ENCODE data around the gene IPO9. TPM values are rescaled to one million over a fixed set of nuclear protein-coding genes. Genes with fewer than 3 reads are reported as not detected.

IPO9 gene
- total and polyA plus RNA-seq, 2 experiments from 2014 or later, result 47.6 to 87.4 TPM

DNA sequence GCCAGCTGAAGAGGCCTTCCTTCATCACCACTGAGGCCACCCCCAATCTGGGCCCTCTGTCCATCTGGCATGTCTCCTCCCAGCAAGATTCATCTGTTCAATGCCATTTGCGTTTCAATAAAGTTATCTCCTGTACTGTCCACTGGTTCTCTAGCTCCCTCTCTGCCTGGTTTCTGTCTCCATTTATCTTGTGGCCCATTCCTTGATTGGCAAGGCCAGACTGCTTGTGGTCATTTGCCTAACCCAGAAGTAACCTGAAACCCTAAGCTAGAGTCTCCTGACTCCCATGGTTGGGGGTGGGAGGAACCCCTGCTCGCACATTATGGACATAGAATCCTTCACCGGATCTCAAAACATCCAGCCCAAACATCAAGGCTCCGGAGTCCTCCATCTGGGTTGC lies 2.1 kb upstream of the IPO9 start:
- H3K27ac Mint-ChIP-seq, result peak overlapping the region; percentile 7; the same call in 1 of the 2 replicates
- peak overlapping the region; percentile 34; the same call in 1 of the 2 replicates for H3K4me2 ChIP-seq
- H3K9me3 Mint-ChIP-seq, result no peaks in the 10 kb centered on the region; the same call in 2 of the 3 replicates

More for the DNA sequence above, 2.1 kb upstream of the IPO9 start:
- DNase-seq (ENCODE audit: low spot score), result peak; percentile 54
- Mint-ChIP-seq H3K27me3 (ENCODE audit: insufficient read depth, low read depth, poor library complexity) (peaks cover 2% of the 10 kb centered on the region), H3K4me3 (0 out of 3 replicates have a peak overlapping the region, but pooled peaks have one; percentile 13), H3K36me3 (ENCODE audit: low read depth) (peaks cover 6% of the 10 kb centered on the region; the same call in 2 of the 3 replicates), H3K4me1 (peaks cover 39% of the 10 kb centered on the region)
- Histone ChIP-seq H4K20me1 (replicated peaks; ENCODE audit: insufficient read depth) (peaks cover 12% of the 10 kb centered on the region), H3K79me2 (replicated peaks; ENCODE audit: insufficient read depth) (peaks cover 31% of the 10 kb centered on the region), H3K4me3 (no peak overlapping the region), H3K9me2 (ENCODE audit: insufficient read depth) (0 out of 2 replicates have a peak, but pooled peaks cover 3% of the 10 kb centered on the region), H3K4me1 (ENCODE audit: insufficient read depth) (peaks cover 26% of the 10 kb centered on the region), H2AFZ (no peak overlapping the region), H3F3A (replicated peaks; ENCODE audit: low read depth) (peaks cover 5% of the 10 kb centered on the region; the same call in 1 of the 2 replicates), H3K36me3 (ENCODE audit: insufficient read depth) (no peaks in the 10 kb centered on the region), H3K27me3 (ENCODE audit: insufficient read depth) (no peaks in the 10 kb centered on the region), H3K27ac (ENCODE audit: low read depth) (peak overlapping the region; percentile 42; the same call in 1 of the 2 replicates)
- TF ChIP-seq, protein P1, sequence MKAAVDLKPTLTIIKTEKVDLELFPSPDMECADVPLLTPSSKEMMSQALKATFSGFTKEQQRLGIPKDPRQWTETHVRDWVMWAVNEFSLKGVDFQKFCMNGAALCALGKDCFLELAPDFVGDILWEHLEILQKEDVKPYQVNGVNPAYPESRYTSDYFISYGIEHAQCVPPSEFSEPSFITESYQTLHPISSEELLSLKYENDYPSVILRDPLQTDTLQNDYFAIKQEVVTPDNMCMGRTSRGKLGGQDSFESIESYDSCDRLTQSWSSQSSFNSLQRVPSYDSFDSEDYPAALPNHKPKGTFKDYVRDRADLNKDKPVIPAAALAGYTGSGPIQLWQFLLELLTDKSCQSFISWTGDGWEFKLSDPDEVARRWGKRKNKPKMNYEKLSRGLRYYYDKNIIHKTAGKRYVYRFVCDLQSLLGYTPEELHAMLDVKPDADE (IDR thresholded peaks at IDR 0.05), result no peak
- TF ChIP-seq EZH2phosphoT487 (IDR thresholded peaks at IDR 0.05; ENCODE audit: unreplicated experiment) (no peak), CREB1 (CRISPR knock-in tag; IDR thresholded peaks at IDR 0.05; ENCODE audit: low read depth) (no peak), NANOG (IDR thresholded peaks at IDR 0.05; ENCODE audit: borderline replicate concordance) (no peak), STAT1 (IDR thresholded peaks at IDR 0.05; ENCODE audit: unreplicated experiment) (no peak), JUNB (IDR thresholded peaks at IDR 0.05; ENCODE audit: unreplicated experiment) (no peak), ZNF114 (CRISPR knock-in tag; IDR thresholded peaks at IDR 0.05) (no peak), ZNF331 (CRISPR knock-in tag; IDR thresholded peaks at IDR 0.05; ENCODE audit: low read depth) (no peak), POLR2AphosphoS5 (IDR thresholded peaks at IDR 0.05; ENCODE audit: low read depth) (no peak), EZH2 (IDR thresholded peaks at IDR 0.05; ENCODE audit: low read depth, unreplicated experiment) (no peak)
- TF ChIP-seq, protein P2, sequence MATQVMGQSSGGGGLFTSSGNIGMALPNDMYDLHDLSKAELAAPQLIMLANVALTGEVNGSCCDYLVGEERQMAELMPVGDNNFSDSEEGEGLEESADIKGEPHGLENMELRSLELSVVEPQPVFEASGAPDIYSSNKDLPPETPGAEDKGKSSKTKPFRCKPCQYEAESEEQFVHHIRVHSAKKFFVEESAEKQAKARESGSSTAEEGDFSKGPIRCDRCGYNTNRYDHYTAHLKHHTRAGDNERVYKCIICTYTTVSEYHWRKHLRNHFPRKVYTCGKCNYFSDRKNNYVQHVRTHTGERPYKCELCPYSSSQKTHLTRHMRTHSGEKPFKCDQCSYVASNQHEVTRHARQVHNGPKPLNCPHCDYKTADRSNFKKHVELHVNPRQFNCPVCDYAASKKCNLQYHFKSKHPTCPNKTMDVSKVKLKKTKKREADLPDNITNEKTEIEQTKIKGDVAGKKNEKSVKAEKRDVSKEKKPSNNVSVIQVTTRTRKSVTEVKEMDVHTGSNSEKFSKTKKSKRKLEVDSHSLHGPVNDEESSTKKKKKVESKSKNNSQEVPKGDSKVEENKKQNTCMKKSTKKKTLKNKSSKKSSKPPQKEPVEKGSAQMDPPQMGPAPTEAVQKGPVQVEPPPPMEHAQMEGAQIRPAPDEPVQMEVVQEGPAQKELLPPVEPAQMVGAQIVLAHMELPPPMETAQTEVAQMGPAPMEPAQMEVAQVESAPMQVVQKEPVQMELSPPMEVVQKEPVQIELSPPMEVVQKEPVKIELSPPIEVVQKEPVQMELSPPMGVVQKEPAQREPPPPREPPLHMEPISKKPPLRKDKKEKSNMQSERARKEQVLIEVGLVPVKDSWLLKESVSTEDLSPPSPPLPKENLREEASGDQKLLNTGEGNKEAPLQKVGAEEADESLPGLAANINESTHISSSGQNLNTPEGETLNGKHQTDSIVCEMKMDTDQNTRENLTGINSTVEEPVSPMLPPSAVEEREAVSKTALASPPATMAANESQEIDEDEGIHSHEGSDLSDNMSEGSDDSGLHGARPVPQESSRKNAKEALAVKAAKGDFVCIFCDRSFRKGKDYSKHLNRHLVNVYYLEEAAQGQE (IDR thresholded peaks at IDR 0.05; ENCODE audit: unreplicated experiment), result no peak
- TF ChIP-seq, protein P3, sequence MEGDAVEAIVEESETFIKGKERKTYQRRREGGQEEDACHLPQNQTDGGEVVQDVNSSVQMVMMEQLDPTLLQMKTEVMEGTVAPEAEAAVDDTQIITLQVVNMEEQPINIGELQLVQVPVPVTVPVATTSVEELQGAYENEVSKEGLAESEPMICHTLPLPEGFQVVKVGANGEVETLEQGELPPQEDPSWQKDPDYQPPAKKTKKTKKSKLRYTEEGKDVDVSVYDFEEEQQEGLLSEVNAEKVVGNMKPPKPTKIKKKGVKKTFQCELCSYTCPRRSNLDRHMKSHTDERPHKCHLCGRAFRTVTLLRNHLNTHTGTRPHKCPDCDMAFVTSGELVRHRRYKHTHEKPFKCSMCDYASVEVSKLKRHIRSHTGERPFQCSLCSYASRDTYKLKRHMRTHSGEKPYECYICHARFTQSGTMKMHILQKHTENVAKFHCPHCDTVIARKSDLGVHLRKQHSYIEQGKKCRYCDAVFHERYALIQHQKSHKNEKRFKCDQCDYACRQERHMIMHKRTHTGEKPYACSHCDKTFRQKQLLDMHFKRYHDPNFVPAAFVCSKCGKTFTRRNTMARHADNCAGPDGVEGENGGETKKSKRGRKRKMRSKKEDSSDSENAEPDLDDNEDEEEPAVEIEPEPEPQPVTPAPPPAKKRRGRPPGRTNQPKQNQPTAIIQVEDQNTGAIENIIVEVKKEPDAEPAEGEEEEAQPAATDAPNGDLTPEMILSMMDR (conservative IDR thresholded peaks at IDR 0.05; ENCODE audit: low read depth in 2 of 2), result no peak
- TF ChIP-seq, protein P4, sequence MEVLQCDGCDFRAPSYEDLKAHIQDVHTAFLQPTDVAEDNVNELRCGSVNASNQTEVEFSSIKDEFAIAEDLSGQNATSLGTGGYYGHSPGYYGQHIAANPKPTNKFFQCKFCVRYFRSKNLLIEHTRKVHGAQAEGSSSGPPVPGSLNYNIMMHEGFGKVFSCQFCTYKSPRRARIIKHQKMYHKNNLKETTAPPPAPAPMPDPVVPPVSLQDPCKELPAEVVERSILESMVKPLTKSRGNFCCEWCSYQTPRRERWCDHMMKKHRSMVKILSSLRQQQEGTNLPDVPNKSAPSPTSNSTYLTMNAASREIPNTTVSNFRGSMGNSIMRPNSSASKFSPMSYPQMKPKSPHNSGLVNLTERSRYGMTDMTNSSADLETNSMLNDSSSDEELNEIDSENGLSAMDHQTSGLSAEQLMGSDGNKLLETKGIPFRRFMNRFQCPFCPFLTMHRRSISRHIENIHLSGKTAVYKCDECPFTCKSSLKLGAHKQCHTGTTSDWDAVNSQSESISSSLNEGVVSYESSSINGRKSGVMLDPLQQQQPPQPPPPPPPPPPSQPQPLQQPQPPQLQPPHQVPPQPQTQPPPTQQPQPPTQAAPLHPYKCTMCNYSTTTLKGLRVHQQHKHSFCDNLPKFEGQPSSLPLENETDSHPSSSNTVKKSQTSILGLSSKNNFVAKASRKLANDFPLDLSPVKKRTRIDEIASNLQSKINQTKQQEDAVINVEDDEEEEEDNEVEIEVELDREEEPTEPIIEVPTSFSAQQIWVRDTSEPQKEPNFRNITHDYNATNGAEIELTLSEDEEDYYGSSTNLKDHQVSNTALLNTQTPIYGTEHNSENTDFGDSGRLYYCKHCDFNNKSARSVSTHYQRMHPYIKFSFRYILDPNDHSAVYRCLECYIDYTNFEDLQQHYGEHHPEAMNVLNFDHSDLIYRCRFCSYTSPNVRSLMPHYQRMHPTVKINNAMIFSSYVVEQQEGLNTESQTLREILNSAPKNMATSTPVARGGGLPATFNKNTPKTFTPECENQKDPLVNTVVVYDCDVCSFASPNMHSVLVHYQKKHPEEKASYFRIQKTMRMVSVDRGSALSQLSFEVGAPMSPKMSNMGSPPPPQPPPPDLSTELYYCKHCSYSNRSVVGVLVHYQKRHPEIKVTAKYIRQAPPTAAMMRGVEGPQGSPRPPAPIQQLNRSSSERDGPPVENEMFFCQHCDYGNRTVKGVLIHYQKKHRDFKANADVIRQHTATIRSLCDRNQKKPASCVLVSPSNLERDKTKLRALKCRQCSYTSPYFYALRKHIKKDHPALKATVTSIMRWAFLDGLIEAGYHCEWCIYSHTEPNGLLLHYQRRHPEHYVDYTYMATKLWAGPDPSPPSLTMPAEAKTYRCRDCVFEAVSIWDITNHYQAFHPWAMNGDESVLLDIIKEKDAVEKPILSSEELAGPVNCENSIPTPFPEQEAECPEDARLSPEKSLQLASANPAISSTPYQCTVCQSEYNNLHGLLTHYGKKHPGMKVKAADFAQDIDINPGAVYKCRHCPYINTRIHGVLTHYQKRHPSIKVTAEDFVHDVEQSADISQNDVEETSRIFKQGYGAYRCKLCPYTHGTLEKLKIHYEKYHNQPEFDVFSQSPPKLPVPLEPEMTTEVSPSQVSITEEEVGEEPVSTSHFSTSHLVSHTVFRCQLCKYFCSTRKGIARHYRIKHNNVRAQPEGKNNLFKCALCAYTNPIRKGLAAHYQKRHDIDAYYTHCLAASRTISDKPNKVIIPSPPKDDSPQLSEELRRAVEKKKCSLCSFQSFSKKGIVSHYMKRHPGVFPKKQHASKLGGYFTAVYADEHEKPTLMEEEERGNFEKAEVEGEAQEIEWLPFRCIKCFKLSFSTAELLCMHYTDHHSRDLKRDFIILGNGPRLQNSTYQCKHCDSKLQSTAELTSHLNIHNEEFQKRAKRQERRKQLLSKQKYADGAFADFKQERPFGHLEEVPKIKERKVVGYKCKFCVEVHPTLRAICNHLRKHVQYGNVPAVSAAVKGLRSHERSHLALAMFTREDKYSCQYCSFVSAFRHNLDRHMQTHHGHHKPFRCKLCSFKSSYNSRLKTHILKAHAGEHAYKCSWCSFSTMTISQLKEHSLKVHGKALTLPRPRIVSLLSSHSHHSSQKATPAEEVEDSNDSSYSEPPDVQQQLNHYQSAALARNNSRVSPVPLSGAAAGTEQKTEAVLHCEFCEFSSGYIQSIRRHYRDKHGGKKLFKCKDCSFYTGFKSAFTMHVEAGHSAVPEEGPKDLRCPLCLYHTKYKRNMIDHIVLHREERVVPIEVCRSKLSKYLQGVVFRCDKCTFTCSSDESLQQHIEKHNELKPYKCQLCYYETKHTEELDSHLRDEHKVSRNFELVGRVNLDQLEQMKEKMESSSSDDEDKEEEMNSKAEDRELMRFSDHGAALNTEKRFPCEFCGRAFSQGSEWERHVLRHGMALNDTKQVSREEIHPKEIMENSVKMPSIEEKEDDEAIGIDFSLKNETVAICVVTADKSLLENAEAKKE (CRISPR knock-in tag; IDR thresholded peaks at IDR 0.05), result no peak
- ATAC-seq, result peak; percentile 35

All from GM23338 (cell line).